Uterus (tissue), 2 donors: ENCODE data around the gene B3GALT4.

Source experiments
- CTCF ChIP-seq, 4 experiments: fragments of 200-600 bp in 2 of 4; fragments of 450-650 bp in 2 of 4; sonication (generic) in 2 of 4; IDR thresholded peaks; one replicate each; pipeline ENCODE4 v1.5.1; 2016 to 2019; ENCODE audit warnings: antibody characterized with exemption in 4 of 4, mild to moderate bottlenecking in 2 of 4, moderate library complexity in 1 of 4
- POLR2A ChIP-seq, 2 donors: fragments of 450-650 bp; IDR thresholded peaks; one replicate each; pipeline ENCODE4 v1.6.1; 2016; ENCODE audit warnings: antibody characterized with exemption in 2 of 2, mild to moderate bottlenecking in 1 of 2, moderate library complexity in 1 of 2

- TF ChIP-seq POLR2A (IDR thresholded peaks at IDR 0.05) (no peak), CTCF (IDR thresholded peaks at IDR 0.05) (no peak)
These were observed 22.3 kb upstream of the B3GALT4 start for GRCh38 chr6:33254591-33254990.
